ENCODE results near the gene LAPTM5. TPM values are rescaled to one million over a fixed set of nuclear protein-coding genes. Genes with fewer than 3 reads are reported as not detected.
"Not testable (repeated sequence)": the region's sequence is repeated elsewhere in the genome, so short reads cannot be mapped to it uniquely, and the experiment has no call there.

Gene LAPTM5
- total RNA-seq, 1 experiment from 2014 or later, result not detected

- TF ChIP-seq EZH2 (IDR thresholded peaks at IDR 0.05; ENCODE audit: borderline replicate concordance, low read depth, low read length, poor library complexity, severe bottlenecking) (no peak), CTCF (conservative IDR thresholded peaks at IDR 0.05; ENCODE audit: low read depth, low read length) (no peak)
- H3K27ac ChIP-seq (ENCODE audit: low read depth, low read length, poor library complexity, severe bottlenecking), result no peak overlapping the region
- no peaks in the 10 kb centered on the region for H3K4me1 ChIP-seq (ENCODE audit: insufficient read depth, low read length, poor library complexity, severe bottlenecking)
- ChIA-PET CTCF (no interaction called here), POLR2A (ENCODE audit: low non-redundant PET) (no interaction called here)
- no TSS peak for BruUV-seq (replicated peaks)
- H3K4me3 ChIP-seq (ENCODE audit: low read depth, low read length, poor library complexity, severe bottlenecking), result no peak overlapping the region
- no peak for DNase-seq (ENCODE audit: low spot score)
- no peaks in the 10 kb centered on the region for H3K36me3 ChIP-seq (ENCODE audit: insufficient read depth, low read length, poor library complexity, severe bottlenecking)
- no peaks in the 10 kb centered on the region for H3K9me3 ChIP-seq (ENCODE audit: low read depth, low read length, poor library complexity, severe bottlenecking)
- peaks cover 6% of the 10 kb centered on the region for H3K27me3 ChIP-seq (replicated peaks; ENCODE audit: insufficient read depth, low read depth, low read length, poor library complexity)
- intact Hi-C loops (cut with micrococcal nuclease; ENCODE audit: unreplicated experiment), result no loop called here
These were observed 35.6 kb upstream of the LAPTM5 start for GRCh38 chr1:30793209-30793608.

- BruUV-seq (replicated peaks), result no TSS peak
- intact Hi-C loops (cut with micrococcal nuclease; ENCODE audit: unreplicated experiment), result no loop called here
- DNase-seq (ENCODE audit: low spot score), result no peak
- Histone ChIP-seq H3K4me3 (ENCODE audit: low read depth, low read length, poor library complexity, severe bottlenecking) (no peak overlapping the region), H3K4me1 (ENCODE audit: insufficient read depth, low read length, poor library complexity, severe bottlenecking) (no peaks in the 10 kb centered on the region), H3K9me3 (ENCODE audit: low read depth, low read length, poor library complexity, severe bottlenecking) (no peaks in the 10 kb centered on the region), H3K36me3 (ENCODE audit: insufficient read depth, low read length, poor library complexity, severe bottlenecking) (no peaks in the 10 kb centered on the region), H3K27ac (ENCODE audit: low read depth, low read length, poor library complexity, severe bottlenecking) (no peak overlapping the region), H3K27me3 (replicated peaks; ENCODE audit: insufficient read depth, low read depth, low read length, poor library complexity) (peaks cover 6% of the 10 kb centered on the region)
- TF ChIP-seq EZH2 (IDR thresholded peaks at IDR 0.05; ENCODE audit: borderline replicate concordance, low read depth, low read length, poor library complexity, severe bottlenecking) (no peak), CTCF (conservative IDR thresholded peaks at IDR 0.05; ENCODE audit: low read depth, low read length) (no peak)
- CTCF ChIA-PET, result interaction anchor here (0.6 kb wide), 1 partner anchor 1050 kb away, joined by 4 read pairs; no protein-coding TSS in a partner anchor
- POLR2A ChIA-PET (ENCODE audit: low non-redundant PET), result no interaction called here
These were observed 34.3 kb upstream of the LAPTM5 start for GRCh38 chr1:30791868-30792267.

- Histone ChIP-seq H3K27me3 (replicated peaks; ENCODE audit: insufficient read depth, low read depth, low read length, poor library complexity) (peaks cover 6% of the 10 kb centered on the region), H3K4me3 (ENCODE audit: low read depth, low read length, poor library complexity, severe bottlenecking) (no peak overlapping the region), H3K27ac (ENCODE audit: low read depth, low read length, poor library complexity, severe bottlenecking) (no peak overlapping the region), H3K4me1 (ENCODE audit: insufficient read depth, low read length, poor library complexity, severe bottlenecking) (peaks cover 4% of the 10 kb centered on the region), H3K9me3 (ENCODE audit: low read depth, low read length, poor library complexity, severe bottlenecking) (no peaks in the 10 kb centered on the region), H3K36me3 (ENCODE audit: insufficient read depth, low read length, poor library complexity, severe bottlenecking) (no peaks in the 10 kb centered on the region)
- DNase-seq (ENCODE audit: low spot score), result no peak
- TF ChIP-seq CTCF (conservative IDR thresholded peaks at IDR 0.05; ENCODE audit: low read depth, low read length) (no peak), EZH2 (IDR thresholded peaks at IDR 0.05; ENCODE audit: borderline replicate concordance, low read depth, low read length, poor library complexity, severe bottlenecking) (no peak)
- intact Hi-C loops (cut with micrococcal nuclease; ENCODE audit: unreplicated experiment), result no loop called here
- POLR2A ChIA-PET (ENCODE audit: low non-redundant PET), result no interaction called here
- CTCF ChIA-PET, result interaction anchor here (0.8 to 0.9 kb wide), 2 partner anchors 11 to 63 kb away, joined by 4 to 5 read pairs; no protein-coding TSS in a partner anchor
- BruUV-seq (replicated peaks), result no TSS peak
These were observed 33.5 kb upstream of the LAPTM5 start for GRCh38 chr1:30790850-30791778.

- DNase-seq (ENCODE audit: low spot score); H3K4me1 ChIP-seq (ENCODE audit: insufficient read depth, low read length, poor library complexity, severe bottlenecking); CTCF ChIA-PET; H3K9me3 ChIP-seq (ENCODE audit: low read depth, low read length, poor library complexity, severe bottlenecking); POLR2A ChIA-PET (ENCODE audit: low non-redundant PET); H3K36me3 ChIP-seq (ENCODE audit: insufficient read depth, low read length, poor library complexity, severe bottlenecking); H3K4me3 ChIP-seq (ENCODE audit: low read depth, low read length, poor library complexity, severe bottlenecking); BruUV-seq (replicated peaks); H3K27me3 ChIP-seq (replicated peaks; ENCODE audit: insufficient read depth, low read depth, low read length, poor library complexity); H3K27ac ChIP-seq (ENCODE audit: low read depth, low read length, poor library complexity, severe bottlenecking); intact Hi-C loops (cut with micrococcal nuclease; ENCODE audit: unreplicated experiment): not testable (repeated sequence)
These were observed 32.6 kb upstream of the LAPTM5 start for GRCh38 chr1:30790256-30790525.

All from A673 (cell line).